GM18873 (cell line): Measurements from ENCODE around the gene TRIM3.
"Not testable (repeated sequence)": the region's sequence is repeated elsewhere in the genome, so short reads cannot be mapped to it uniquely, and the experiment has no call there.

Source experiments
- ATAC-seq: cut with Tn5 transposase; IDR thresholded peaks from one replicate; pipeline ENCODE4 v1.9.1; 2021; ENCODE audit warnings: mild to moderate bottlenecking, moderate library complexity, moderate number of reproducible peaks; ENCODE audit not compliant: unreplicated experiment, low FRiP score

The TRIM3 gene

GRCh38 chr11:6473451-6474412, at the start of gene TRIM3:
Gene TRIM3, minus strand, starts transcription at chr11:6473941. Its CDS starts 8,246 bp downstream, at chr11:6465695.
- no peak for ATAC-seq

GRCh38 chr11:6523253-6523652, 49.5 kb upstream of the TRIM3 start:
- no peak for ATAC-seq

- not testable (repeated sequence) for ATAC-seq
These were observed 48.2 kb upstream of the TRIM3 start for GRCh38 chr11:6521946-6522345.

- ATAC-seq = no peak
These were observed 46.5 kb upstream of the TRIM3 start for GRCh38 chr11:6520265-6520664.

- ATAC-seq = no peak
These were observed 43.1 kb upstream of the TRIM3 start for GRCh38 chr11:6516865-6517264.

DNA sequence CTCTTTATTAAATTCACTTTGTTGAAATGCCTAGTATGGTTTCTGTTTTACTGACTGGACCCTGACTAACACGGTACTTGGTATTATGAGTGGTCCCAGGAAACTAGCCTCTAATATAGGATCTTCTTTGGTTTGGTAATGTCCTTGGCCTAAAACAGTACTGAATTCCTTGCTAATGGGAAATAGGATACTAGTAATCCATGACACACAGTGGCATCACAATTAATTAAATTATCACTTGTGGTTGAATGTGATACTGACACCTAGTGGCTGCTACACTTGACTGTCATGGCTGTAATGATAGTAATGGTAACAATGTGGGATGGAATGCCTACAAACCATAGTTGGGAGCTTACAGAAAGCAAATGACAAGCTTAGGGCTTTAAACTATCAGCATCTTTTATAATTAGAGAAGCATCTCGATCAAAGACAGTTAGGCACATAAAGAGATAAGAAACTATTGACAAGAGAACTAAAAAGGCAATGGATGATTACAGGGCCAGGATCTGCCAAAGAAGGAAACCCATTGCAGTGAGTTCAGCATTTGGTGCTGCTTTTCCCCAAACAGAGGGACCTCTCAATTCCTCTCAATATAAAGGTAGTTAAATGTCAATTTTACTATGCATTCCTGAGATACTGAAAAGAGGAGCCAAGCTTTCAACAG, 32.0 kb upstream of the TRIM3 start:
- no peak for ATAC-seq

- no peak for ATAC-seq
These were observed 30.4 kb upstream of the TRIM3 start for GRCh38 chr11:6504166-6504565.

DNA sequence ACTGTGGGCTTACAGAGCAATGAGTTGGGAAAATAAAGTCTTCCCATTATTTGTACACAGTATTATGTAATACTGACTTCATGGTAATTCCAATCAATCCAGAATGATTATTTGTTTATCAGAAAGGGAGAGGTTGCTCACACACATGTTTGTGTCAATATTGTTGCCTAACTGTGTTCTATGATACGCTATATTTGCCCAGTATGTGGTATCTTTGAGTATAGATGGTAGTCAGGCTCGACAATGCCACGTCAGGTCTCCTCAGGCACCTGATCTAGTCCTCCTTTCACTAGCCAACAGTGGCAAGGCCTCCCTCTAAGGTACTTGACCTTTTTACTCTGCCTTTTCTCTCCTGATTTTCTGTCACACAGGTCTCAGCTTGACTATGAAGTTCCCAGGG, 28.6 kb upstream of the TRIM3 start:
- no peak for ATAC-seq

GRCh38 chr11:6498544-6498943, 24.8 kb upstream of the TRIM3 start:
- no peak for ATAC-seq

DNA sequence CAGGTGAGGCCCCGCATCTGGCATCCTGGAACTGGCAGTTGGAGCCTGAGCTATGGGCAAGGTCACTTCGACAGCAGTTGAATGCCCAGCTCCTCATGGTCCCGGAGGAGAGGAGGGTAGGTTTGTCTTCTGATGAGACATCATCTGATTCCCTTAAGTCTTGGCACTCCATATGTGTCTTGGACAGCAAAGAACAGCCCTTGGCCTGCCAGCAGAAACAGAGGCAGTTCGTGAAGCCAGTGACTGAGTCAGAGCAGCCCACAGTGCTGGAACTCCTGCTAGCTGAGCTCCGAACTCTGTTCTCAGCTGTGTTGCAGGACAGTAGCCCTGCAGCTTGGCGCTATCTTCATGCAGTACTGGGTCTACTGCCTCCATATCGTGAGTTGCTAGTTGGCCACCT, 24.4 kb upstream of the TRIM3 start:
- no peak for ATAC-seq

DNA sequence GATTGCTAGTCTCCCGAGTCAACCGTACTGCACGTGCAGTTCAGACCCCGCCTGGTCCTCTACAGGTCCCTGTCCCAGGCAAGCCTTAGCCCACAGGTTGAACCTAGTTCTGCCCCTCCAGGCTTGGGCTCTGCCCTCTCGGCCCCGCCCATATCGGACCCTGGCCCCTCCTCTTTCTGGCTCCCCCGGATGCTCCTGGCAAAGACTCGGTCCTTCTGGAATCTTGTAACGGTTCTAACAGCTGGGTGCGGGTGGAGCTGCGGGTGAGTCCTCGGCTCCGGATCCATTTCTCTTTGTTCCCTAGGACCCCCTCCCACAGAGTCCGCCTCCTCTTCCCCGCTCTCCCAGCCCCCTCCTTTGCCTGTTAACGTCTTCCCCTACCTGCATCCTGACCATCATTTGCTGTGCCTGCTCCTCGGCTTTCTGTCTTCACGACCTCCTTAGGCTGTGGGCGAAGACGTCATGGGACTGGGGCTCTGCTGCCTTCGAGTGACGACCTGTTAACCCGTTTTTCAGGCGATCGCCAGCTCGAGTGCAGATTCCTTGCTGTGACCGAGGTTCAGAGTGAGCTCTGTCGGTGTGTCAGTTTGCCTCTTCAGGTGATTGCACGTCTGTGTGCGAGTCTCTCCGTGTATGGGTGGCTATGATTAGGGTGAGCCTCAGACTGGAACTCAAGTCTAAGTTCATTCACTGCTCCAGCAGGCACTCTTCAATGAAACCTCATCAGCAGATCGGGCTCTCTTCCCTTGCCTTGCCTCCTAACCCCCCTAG, 23.5 kb upstream of the TRIM3 start, which contains the start of gene DNHD1:
TSS of gene DNHD1 (plus strand) at position 212 of the 771 bp plus-strand sequence. CDS start 936 bp downstream, outside the sequence.
- ATAC-seq = no peak

GRCh38 chr11:6489306-6489705, 15.6 kb upstream of the TRIM3 start:
- no peak for ATAC-seq

GRCh38 chr11:6488821-6489220, 15.1 kb upstream of the TRIM3 start:
- no peak for ATAC-seq

GRCh38 chr11:6488342-6488741, 14.6 kb upstream of the TRIM3 start:
- ATAC-seq = no peak

DNA sequence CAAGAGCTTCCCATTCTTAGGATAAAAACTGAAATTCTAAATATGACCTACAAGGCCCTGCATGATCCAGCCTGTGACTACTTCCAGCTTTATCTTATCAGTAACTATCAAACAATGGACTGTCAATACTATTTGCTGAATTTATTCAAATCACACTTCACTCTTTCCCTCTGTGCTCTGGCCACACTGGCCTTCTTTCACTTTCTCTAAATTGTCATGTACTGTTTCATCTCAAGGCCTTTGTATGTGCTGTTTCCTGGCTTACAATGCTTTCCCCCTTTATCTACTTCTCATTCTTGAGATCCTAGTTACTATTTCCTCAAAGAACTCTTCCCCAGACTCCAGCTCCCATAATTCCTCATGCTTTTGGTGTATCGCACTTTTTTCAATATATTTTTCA, 13.2 kb upstream of the TRIM3 start:
- ATAC-seq = no peak

- no peak for ATAC-seq
These were observed 12.5 kb upstream of the TRIM3 start for GRCh38 chr11:6486256-6486655.

GRCh38 chr11:6485661-6486060, 11.9 kb upstream of the TRIM3 start:
- ATAC-seq = no peak

DNA sequence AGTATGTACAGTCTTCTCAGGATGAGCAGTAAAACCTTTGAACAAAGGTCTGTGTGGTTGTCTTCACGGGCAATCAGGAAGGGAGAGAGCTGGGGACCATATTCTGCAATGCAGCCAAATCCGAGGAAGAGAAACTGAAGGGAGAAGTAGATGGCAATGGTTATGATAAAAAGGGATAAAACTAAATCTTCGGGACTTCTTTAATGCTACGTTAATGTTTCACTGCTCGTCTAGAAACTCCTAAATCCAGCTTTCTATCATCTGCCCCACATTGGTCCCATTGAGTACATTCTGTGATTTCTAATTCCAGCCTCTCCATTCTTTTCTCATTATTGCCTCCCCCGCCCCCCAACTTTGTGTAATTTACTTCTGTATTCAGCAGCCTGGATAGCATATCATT, 9.3 kb upstream of the TRIM3 start:
- no peak for ATAC-seq

- no peak for ATAC-seq
These were observed 8.7 kb upstream of the TRIM3 start for GRCh38 chr11:6482441-6482840.

DNA sequence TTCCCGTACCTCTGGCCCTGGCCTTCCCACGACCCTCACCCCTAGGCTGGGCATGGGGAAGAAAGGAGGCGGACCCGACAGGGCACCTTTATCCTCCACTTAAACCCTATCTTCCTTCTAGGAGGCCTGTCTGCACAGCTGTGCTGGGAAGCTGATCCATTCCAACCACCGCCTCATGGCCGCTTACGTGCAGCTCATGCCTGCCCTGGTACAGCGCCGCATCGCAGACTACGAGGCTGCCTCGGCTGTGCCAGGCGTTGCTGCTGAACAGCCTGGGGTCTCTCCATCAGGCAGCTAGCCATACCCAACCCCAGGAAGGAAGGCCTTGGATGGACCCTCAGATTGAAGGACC, 8.2 kb upstream of the TRIM3 start:
- no peak for ATAC-seq
